Uterus (tissue), 2 donors: ENCODE data around the gene KCND2.

Experiments
- POLR2A ChIP-seq, 2 donors: fragments of 450-650 bp; IDR thresholded peaks; one replicate each; pipeline ENCODE4 v1.6.1; 2016; ENCODE audit warnings: antibody characterized with exemption in 2 of 2, mild to moderate bottlenecking in 1 of 2, moderate library complexity in 1 of 2
- TF ChIP-seq, protein P1 (sequence below), 4 experiments: fragments of 200-600 bp in 2 of 4; fragments of 450-650 bp in 2 of 4; sonication (generic) in 2 of 4; IDR thresholded peaks; one replicate each; pipeline ENCODE4 v1.5.1; 2016 to 2019; ENCODE audit warnings: antibody characterized with exemption in 4 of 4, mild to moderate bottlenecking in 2 of 4, moderate library complexity in 1 of 4

DNA sequence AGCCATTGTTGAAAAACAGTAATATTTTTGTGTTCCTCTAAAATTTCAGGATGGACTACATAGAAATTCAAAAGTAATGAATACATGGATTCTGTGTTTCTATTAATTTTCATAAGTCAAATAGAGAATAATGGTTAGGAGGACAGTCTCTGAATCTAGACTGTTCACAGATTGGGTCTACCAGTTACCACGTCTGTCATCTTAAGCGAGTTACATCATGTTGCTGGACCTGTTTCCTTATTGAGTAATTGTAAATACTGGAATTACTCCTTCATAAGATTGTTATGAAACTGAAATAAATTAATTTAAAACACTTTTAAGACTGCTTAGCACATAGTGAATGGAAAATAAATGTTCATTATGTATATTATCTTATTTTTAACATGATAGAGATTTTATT lies 172.3 kb downstream of the KCND2 start:
- TF ChIP-seq, protein P1, sequence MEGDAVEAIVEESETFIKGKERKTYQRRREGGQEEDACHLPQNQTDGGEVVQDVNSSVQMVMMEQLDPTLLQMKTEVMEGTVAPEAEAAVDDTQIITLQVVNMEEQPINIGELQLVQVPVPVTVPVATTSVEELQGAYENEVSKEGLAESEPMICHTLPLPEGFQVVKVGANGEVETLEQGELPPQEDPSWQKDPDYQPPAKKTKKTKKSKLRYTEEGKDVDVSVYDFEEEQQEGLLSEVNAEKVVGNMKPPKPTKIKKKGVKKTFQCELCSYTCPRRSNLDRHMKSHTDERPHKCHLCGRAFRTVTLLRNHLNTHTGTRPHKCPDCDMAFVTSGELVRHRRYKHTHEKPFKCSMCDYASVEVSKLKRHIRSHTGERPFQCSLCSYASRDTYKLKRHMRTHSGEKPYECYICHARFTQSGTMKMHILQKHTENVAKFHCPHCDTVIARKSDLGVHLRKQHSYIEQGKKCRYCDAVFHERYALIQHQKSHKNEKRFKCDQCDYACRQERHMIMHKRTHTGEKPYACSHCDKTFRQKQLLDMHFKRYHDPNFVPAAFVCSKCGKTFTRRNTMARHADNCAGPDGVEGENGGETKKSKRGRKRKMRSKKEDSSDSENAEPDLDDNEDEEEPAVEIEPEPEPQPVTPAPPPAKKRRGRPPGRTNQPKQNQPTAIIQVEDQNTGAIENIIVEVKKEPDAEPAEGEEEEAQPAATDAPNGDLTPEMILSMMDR (IDR thresholded peaks at IDR 0.05) = no peak
- no peak for TF ChIP-seq POLR2A (IDR thresholded peaks at IDR 0.05)
